ENCODE results near the gene NR3C2.

GRCh38 chr4:148443512-148444295, 1.5 kb upstream of the NR3C2 start:
- TF ChIP-seq CTCF (IDR thresholded peaks at IDR 0.05) (no peak), RAD21 (IDR thresholded peaks at IDR 0.05; ENCODE audit: low read length) (no peak), POLR2AphosphoS5 (IDR thresholded peaks at IDR 0.05; ENCODE audit: low read depth, low read length) (no peak), SIN3A (IDR thresholded peaks at IDR 0.05; ENCODE audit: borderline replicate concordance, low read depth, low read length) (no peak), YY1 (IDR thresholded peaks at IDR 0.05; ENCODE audit: low read depth) (no peak), ELF1 (IDR thresholded peaks at IDR 0.05) (no peak), EZH2phosphoT487 (IDR thresholded peaks at IDR 0.05; ENCODE audit: borderline replicate concordance, low read depth) (peak; percentile 66; the same call in 1 of the 2 replicates), TEAD4 (IDR thresholded peaks at IDR 0.05; ENCODE audit: borderline replicate concordance, insufficient read depth) (no peak), GABPA (IDR thresholded peaks at IDR 0.05; ENCODE audit: low read depth) (no peak), EP300 (IDR thresholded peaks at IDR 0.05; ENCODE audit: borderline replicate concordance in 1 of 2, low read depth in 1 of 2, low read length in 1 of 2) (no peak), CHD2 (IDR thresholded peaks at IDR 0.05; ENCODE audit: low read length, partially characterized antibody) (no peak)

Data from SK-N-SH (cell line).